NCI-H1092 (cell line): ENCODE measurements around the gene GALNT6.
"Not testable (repeated sequence)": the region's sequence is repeated elsewhere in the genome, so short reads cannot be mapped to it uniquely, and the experiment has no call there.

ENCODE experiments used
- DNase-seq: peaks from one replicate; lab custom pipeline; 2025; lab: John Stamatoyannopoulos, UW

The GALNT6 gene

DNA sequence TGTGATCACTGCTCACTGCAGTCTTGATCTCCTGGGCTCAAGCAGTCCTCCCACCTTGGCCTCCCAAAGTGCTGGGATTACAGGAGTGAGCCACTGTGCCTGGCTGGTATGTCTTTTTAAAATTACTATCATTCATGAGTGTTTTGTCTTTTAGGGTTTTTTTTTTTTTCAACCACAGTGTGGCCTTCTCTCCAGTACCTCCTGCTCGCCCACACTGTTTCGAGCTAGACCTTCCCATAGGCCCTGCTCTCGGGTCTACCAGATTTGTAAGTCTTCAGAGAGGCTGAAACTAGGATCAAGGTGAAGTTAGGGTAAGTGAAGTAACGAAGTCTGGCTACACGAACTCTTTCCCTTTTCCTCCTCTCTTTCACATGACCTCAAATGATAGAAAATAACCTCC, 68.8 kb downstream of the GALNT6 start:
- no peak for DNase-seq

DNA sequence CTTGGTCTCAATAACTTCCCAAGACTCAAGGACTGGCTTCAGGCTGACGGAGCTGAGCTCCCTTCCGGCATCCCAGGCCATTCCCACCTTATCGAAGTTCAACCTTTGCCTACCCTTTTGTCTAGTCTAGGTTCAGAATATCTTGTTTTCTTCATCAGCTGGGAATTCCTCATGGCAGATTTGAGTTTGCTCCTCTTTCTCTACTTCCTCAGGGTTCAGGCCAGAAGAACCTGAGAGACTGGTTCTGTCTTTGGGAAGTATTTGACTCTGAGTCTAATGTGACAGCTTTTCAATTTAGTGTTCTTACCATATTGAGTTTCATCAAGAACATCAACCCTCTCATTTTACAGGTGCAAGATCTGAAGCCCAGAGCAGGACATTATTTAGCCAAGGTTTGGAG, 69.3 kb downstream of the GALNT6 start:
- no peak for DNase-seq

DNA sequence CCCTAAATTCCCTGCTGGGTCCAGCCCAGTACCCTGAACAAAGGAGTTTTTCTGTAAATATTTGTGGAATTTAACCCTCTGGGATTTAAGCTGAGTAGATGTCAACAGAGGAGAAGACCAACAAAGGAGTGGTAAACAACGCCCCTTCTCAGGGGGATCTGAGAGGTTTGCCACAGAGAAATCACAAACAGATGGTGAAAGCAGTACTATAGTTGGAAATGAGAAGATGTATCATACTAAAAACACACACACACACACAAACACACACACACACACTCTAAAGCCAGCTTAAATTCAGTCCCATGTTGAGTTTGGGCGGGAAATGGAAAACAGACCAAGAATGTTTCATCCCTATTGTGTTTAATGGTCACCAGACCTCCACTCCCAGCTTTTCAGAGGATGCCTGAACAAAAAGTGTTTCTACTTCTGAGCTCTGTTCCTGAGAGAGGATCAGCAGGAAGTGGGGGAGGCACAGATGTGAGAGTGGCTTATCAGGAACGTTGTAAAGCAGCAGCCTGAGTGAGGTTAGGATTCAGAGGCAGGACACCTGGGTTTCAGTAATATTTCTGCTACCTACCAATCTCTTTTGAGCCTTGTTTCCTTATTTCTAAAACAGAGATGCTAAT, 70.4 kb downstream of the GALNT6 start:
- DNase-seq, result no peak

DNA sequence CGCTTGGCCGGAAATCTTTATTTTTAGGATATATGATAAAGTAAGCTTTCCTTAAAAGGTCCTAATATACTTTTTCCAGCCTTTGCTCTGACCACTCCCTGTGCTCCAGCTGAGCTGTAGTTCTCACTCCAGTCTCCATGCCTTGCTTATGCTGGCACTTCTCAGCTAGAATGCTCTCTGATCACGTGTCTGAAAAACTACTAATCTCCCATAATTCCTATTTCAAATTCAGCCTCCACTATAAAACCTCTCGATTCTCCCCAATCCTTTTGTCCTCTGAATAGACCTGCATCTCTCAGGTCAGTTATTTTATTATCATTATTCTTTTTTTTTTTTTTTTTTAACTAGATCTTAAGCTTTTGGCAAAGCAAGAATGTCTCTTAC, 70.9 kb downstream of the GALNT6 start:
- DNase-seq, result no peak

DNA sequence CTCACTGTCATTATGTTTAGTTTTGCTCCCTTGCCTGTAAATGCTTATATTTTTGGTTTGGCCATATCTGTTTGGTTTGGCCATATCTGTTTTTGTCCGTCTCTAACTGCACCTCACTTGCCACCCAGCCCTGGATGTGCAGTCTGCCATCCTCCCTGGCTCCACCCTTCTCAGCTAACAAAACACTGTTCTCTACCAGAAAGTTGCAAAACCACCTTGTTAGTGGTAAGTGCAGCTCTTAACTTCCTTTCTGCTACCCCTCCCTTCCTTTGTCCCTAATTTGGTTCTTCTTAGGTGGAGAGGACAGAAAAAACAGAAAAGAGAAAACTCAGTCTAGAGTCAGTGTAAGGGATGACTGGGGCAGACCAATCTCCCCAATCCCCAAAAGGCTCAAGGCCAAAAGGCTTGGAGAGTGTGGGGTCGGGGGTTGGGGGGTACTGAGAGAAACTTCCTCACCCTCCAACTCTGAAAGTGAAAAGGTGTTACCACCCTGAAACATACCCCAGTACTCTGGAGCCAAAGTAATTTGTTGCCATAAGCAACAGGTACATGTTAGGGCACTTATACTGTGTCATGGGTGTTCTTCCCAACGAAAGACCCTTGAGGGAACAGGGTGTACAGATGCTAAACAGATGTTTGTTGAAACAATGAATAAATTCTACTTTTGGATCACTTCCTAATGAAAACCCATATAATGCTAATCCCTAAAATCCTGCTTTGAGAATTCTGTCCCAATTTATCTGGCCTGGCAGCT, 72.2 kb downstream of the GALNT6 start:
- DNase-seq, result no peak

DNA sequence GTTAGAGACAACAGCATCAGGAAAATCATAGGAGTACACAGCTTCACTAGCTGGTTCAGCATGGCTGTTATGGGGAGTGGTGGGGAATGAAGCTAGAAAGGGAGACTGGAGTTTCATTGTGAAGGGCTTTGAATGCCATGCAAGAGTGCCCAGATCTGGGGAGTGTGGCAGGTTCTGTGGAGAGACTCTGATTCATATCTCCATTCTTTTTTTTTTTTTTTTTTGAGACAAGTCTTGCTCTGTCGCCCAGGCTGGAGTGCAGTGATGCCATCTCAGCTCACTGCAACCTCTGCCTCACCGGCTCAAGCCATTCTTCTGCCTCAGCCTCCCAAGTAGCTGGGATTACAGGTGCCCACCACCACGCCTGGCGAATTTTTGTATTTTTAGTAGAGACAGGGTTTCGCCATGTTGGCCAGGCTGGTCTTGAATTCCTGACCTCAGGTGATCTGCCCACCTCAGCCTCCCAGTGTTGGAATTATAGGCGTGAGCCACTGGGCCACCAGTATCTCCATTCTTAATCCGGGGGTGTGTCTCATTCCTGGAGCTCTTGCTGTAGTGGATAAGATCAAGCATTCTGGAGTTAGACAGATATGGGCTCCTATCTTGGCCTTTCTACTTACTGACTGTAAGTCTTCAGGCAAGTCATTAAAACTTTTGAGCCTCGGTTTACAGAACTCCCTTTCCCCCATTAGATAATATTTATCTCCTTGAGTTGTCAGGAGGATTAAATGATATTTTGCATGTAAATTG, 73.0 kb downstream of the GALNT6 start:
- not testable (repeated sequence) for DNase-seq

DNA sequence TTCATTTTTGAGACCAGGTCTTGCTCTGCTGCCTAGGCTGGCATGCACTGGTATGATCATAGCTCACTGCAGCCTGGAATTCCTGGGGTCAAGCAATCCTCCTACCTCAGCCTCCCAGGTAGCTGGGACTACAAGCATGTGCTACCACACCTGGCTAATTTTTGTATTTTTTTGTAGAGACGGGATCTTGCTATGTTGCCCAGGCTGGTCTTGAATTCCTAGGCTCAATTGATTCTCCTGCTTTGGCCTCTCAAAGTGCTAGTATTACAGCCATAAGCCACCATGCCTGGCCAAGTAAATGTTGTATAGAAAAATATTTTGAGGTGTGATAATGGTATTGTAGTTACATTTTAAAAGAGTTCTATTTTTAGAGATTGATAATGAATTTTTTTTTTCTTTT, 79.8 kb downstream of the GALNT6 start:
- no peak for DNase-seq

DNA sequence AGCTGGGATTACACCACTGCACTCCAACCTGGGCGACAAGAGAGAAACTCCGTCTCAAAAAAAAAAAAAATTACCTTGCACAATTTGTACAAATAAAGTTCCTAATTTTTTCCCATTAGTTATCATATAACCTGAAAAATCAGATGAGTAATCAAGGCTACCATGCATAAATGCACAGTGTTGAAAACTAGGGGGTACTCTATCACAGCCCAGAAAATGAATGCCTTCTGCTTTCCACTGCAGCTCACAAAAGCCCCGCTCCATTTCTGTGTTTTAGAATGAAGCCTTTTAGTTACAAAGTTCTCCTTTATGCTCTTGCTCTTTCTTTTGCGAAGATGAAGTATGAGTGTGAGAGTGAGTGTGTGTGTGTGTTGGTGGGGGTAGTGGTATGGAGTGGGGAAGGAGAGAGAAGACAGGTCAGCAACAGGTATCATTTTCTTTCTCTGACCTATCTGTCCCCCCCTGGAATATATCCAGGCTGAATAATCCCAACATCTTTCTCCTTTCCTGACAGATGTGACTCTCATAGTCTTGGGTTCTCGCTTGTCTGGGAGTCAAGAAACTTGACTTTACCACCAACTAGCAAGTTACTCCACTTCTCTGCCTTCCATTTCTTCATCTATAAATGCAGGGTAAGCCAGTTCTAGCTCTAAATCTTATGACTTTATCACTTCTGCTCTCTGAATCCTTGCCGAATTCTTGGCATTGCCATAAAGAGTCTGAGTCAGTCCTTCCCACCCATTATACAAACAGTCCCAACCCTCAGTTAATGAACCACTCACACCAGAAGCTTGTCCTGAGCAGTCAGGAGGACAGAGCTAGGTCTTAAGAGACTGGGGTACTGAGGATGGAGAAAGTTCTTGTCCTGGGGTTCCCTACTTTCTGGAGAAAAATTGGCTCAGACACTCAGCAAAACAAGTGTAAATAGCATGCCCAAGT, 83.3 kb downstream of the GALNT6 start:
- DNase-seq, result no peak

DNA sequence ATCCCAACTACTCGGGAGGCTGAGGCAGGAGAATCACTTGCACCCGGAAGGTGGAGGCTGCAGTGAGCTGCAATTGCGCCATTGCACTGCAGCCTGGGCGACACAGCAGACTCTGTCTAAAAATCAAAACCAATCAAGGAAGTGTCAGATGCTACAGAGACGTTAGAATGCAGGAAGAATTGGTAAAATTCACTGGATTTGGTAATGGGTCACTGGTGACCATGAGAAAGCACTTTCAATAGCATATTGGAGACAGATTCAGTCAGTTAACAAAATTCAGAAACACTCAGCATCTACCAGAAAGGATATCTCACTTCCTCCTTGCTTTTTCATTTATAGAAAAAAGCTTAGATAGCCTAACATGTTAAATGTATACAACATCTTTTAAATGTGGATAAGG, 84.7 kb downstream of the GALNT6 start:
- no peak for DNase-seq
